Neural progenitor cell (in vitro differentiated cells): ENCODE data around the gene ARMH3. TPM values are rescaled to one million over a fixed set of nuclear protein-coding genes. Genes with fewer than 3 reads are reported as not detected.

Experiments used
- DNase-seq: peaks from one replicate; pipeline ENCODE4 v3.0.0-alpha.2; 2016; ENCODE audit warnings: low spot score
- H2AFZ ChIP-seq: fragments of 200-600 bp; sonication (generic); replicated peaks from 2 replicates; pipeline ENCODE4 v1.6.1; 2016; ENCODE audit warnings: antibody characterized with exemption
- H3F3A ChIP-seq: fragments of 200-600 bp; sonication (generic); 2 replicates; pipeline ENCODE4 v1.6.1; 2016; ENCODE audit warnings: antibody characterized with exemption, low read depth
- H3K27ac ChIP-seq: fragments of 200-600 bp; sonication (generic); 2 replicates; pipeline ENCODE4 v1.5.1; 2016; ENCODE audit warnings: mild to moderate bottlenecking
- H3K27me3 ChIP-seq: fragments of 200-600 bp; sonication (generic); 2 replicates; pipeline ENCODE4 v1.6.1; 2016; ENCODE audit warnings: mild to moderate bottlenecking, moderate library complexity
- H3K36me3 ChIP-seq: fragments of 200-600 bp; sonication (generic); 2 replicates; pipeline ENCODE4 v1.5.1; 2016
- H3K4me1 ChIP-seq: fragments of 200-600 bp; sonication (generic); 2 replicates; pipeline ENCODE4 v1.6.1; 2016; ENCODE audit warnings: mixed run types
- H3K4me2 ChIP-seq: fragments of 200-600 bp; sonication (generic); 2 replicates; pipeline ENCODE4 v1.6.1; 2016
- H3K4me3 ChIP-seq: fragments of 200-600 bp; sonication (generic); 2 replicates; pipeline ENCODE4 v1.5.1; 2016
- H3K79me2 ChIP-seq: fragments of 200-600 bp; sonication (generic); 2 replicates; pipeline ENCODE4 v1.6.1; 2016; ENCODE audit warnings: low read depth
- H3K9ac ChIP-seq: fragments of 200-600 bp; sonication (generic); 2 replicates; pipeline ENCODE4 v1.6.1; 2016
- H3K9me3 ChIP-seq: fragments of 200-600 bp; sonication (generic); 2 replicates; pipeline ENCODE4 v1.5.1; 2016; ENCODE audit warnings: low read depth
- H4K20me1 ChIP-seq: fragments of 200-600 bp; sonication (generic); 2 replicates; pipeline ENCODE4 v1.6.1; 2016; ENCODE audit warnings: low read depth
- H3K27ac Mint-ChIP-seq: 3 replicates; pipeline ENCODE4 v1.8.0; 2021; ENCODE audit warnings: mixed read lengths
- H3K27me3 Mint-ChIP-seq: 2 replicates; pipeline ENCODE4 v1.8.0; 2022; ENCODE audit warnings: low read depth, mild to moderate bottlenecking, inconsistent platforms, moderate library complexity, mixed read lengths; ENCODE audit not compliant: insufficient read depth
- H3K36me3 Mint-ChIP-seq: 3 replicates; pipeline ENCODE4 v1.8.0; 2021; ENCODE audit warnings: mixed read lengths
- H3K4me1 Mint-ChIP-seq: 3 replicates; pipeline ENCODE4 v1.8.0; 2021; ENCODE audit warnings: mixed read lengths
- H3K4me3 Mint-ChIP-seq: 3 replicates; pipeline ENCODE4 v1.8.0; 2021; ENCODE audit warnings: mild to moderate bottlenecking, moderate library complexity, mixed read lengths
- H3K9me3 Mint-ChIP-seq: 3 replicates; pipeline ENCODE4 v1.8.0; 2020; ENCODE audit warnings: mixed read lengths
- CTCF ChIP-seq: fragments of 200-600 bp; sonication (generic); IDR thresholded peaks from 2 replicates; pipeline ENCODE4 v1.5.1; 2017; ENCODE audit warnings: antibody characterized with exemption, mild to moderate bottlenecking
- EZH2 ChIP-seq: fragments of 200-600 bp; sonication (generic); IDR thresholded peaks from 2 replicates; pipeline ENCODE4 v1.6.1; 2017; ENCODE audit warnings: antibody characterized with exemption, mild to moderate bottlenecking, moderate library complexity
- EZH2phosphoT487 ChIP-seq: fragments of 200-600 bp; sonication (generic); IDR thresholded peaks from 2 replicates; pipeline ENCODE4 v1.6.1; 2017; ENCODE audit warnings: antibody characterized with exemption
- total RNA-seq: library from RNA; depleted of rRNA; stranded (reverse); fragments of >200 nt; gene quantifications from 2 replicates; pipeline ENCODE4 v1.2.3, GENCODE V29; 2015; ENCODE audit warnings: low replicate concordance

ARMH3 gene
- total RNA-seq, 1 donor from 2014 or later = 14.5 TPM

GRCh38 chr10:101933976-101934375 lies 122.0 kb downstream of the ARMH3 start:
- no peaks in the 10 kb centered on the region for H3K9me3 ChIP-seq
- no peak overlapping the region for H3K27ac ChIP-seq
- DNase-seq = no peak
- peaks cover 7% of the 10 kb centered on the region for H3K4me1 Mint-ChIP-seq
- no peak overlapping the region for H3K4me3 Mint-ChIP-seq
- no peak overlapping the region for H3K27ac Mint-ChIP-seq
- H2AFZ ChIP-seq = no peak overlapping the region
- H3K27me3 ChIP-seq = no peaks in the 10 kb centered on the region
- H3F3A ChIP-seq = peaks cover 3% of the 10 kb centered on the region
- no peak for TF ChIP-seq EZH2
- no peak for TF ChIP-seq EZH2phosphoT487
- TF ChIP-seq CTCF = no peak
- H3K27me3 Mint-ChIP-seq = peaks cover 2% of the 10 kb centered on the region
- H3K9me3 Mint-ChIP-seq = no peaks in the 10 kb centered on the region
- no peak overlapping the region for H3K4me3 ChIP-seq
- peaks cover 3% of the 10 kb centered on the region for H3K36me3 Mint-ChIP-seq
- no peaks in the 10 kb centered on the region for H4K20me1 ChIP-seq
- H3K9ac ChIP-seq = no peak overlapping the region
- H3K36me3 ChIP-seq = no peaks in the 10 kb centered on the region
- no peaks in the 10 kb centered on the region for H3K79me2 ChIP-seq
- H3K4me2 ChIP-seq = no peak overlapping the region
- peaks cover 20% of the 10 kb centered on the region for H3K4me1 ChIP-seq

- no peaks in the 10 kb centered on the region for H3K9me3 ChIP-seq
- Mint-ChIP-seq H3K27me3 (peaks cover 2% of the 10 kb centered on the region), H3K27ac (no peak overlapping the region), H3K36me3 (peaks cover 3% of the 10 kb centered on the region), H3K4me3 (no peak overlapping the region), H3K4me1 (peaks cover 7% of the 10 kb centered on the region), H3K9me3 (no peaks in the 10 kb centered on the region)
- H3K36me3 ChIP-seq = no peaks in the 10 kb centered on the region
- H2AFZ ChIP-seq = no peak overlapping the region
- H3K79me2 ChIP-seq = no peaks in the 10 kb centered on the region
- H3K4me3 ChIP-seq = no peak overlapping the region
- DNase-seq = no peak
- no peak overlapping the region for H3K9ac ChIP-seq
- no peak overlapping the region for H3K27ac ChIP-seq
- H3F3A ChIP-seq = peaks cover 3% of the 10 kb centered on the region
- H3K4me1 ChIP-seq = peaks cover 20% of the 10 kb centered on the region
- no peak overlapping the region for H3K4me2 ChIP-seq
- H3K27me3 ChIP-seq = no peaks in the 10 kb centered on the region
- TF ChIP-seq EZH2phosphoT487 (no peak), EZH2 (no peak), CTCF (no peak)
- no peaks in the 10 kb centered on the region for H4K20me1 ChIP-seq
Measured at GRCh38 chr10:101932183-101932582, 123.8 kb downstream of the ARMH3 start.

- Histone ChIP-seq H3K4me1 (peaks cover under 1% of the 10 kb centered on the region), H3K9me3 (no peaks in the 10 kb centered on the region), H3K4me3 (no peak overlapping the region), H2AFZ (no peak overlapping the region), H3K36me3 (no peaks in the 10 kb centered on the region), H3K27ac (no peak overlapping the region), H3K79me2 (no peaks in the 10 kb centered on the region), H3K9ac (no peak overlapping the region), H3K27me3 (no peaks in the 10 kb centered on the region), H3F3A (peaks cover under 1% of the 10 kb centered on the region), H4K20me1 (no peaks in the 10 kb centered on the region), H3K4me2 (no peak overlapping the region)
- no peak overlapping the region for H3K27ac Mint-ChIP-seq
- no peaks in the 10 kb centered on the region for H3K27me3 Mint-ChIP-seq
- H3K4me3 Mint-ChIP-seq = no peak overlapping the region
- TF ChIP-seq CTCF = no peak
- H3K9me3 Mint-ChIP-seq = no peaks in the 10 kb centered on the region
- no peak for DNase-seq
- H3K36me3 Mint-ChIP-seq = no peaks in the 10 kb centered on the region
- H3K4me1 Mint-ChIP-seq = peaks cover 2% of the 10 kb centered on the region
Measured at GRCh38 chr10:101925027-101925426, 130.9 kb downstream of the ARMH3 start.

DNA sequence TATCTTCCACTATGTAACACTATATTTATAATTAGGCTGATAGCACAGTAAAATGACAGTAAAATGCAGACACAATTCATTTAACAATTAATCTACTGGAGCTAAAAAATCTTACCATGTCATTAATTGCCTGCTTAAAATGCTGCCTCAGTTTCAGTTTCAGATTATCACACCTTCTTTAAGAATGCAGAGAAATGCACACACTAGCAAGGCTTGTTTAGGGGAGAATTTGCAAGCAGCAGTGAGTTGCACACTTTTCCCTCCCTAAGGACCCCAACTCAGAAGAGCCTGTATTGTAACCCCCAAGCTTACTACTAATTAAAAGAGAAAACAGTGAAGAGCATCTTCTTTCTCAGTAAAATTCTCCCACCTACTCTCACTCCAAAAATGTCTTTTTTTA lies 132.7 kb downstream of the ARMH3 start:
- Histone ChIP-seq H3F3A (peaks cover 3% of the 10 kb centered on the region), H3K79me2 (no peaks in the 10 kb centered on the region), H2AFZ (no peak overlapping the region), H3K9me3 (no peaks in the 10 kb centered on the region), H3K4me2 (no peak overlapping the region), H3K4me1 (peaks cover 18% of the 10 kb centered on the region), H4K20me1 (no peaks in the 10 kb centered on the region), H3K27ac (no peak overlapping the region), H3K4me3 (no peak overlapping the region), H3K27me3 (no peaks in the 10 kb centered on the region), H3K9ac (no peak overlapping the region), H3K36me3 (no peaks in the 10 kb centered on the region)
- Mint-ChIP-seq H3K9me3 (no peaks in the 10 kb centered on the region), H3K4me1 (peaks cover 6% of the 10 kb centered on the region), H3K27ac (no peak overlapping the region), H3K4me3 (no peak overlapping the region), H3K36me3 (no peaks in the 10 kb centered on the region), H3K27me3 (no peaks in the 10 kb centered on the region)
- TF ChIP-seq EZH2 (no peak), EZH2phosphoT487 (no peak), CTCF (no peak)
- no peak for DNase-seq
